GM21447 (cell line): ENCODE measurements around the gene PSIP1.
"Not testable (repeated sequence)": the region's sequence is repeated elsewhere in the genome, so short reads cannot be mapped to it uniquely, and the experiment has no call there.

ENCODE experiments used
- ATAC-seq: cut with Tn5 transposase; IDR thresholded peaks from one replicate; pipeline ENCODE4 v1.9.1; 2021; ENCODE audit not compliant: unreplicated experiment

Gene PSIP1

DNA sequence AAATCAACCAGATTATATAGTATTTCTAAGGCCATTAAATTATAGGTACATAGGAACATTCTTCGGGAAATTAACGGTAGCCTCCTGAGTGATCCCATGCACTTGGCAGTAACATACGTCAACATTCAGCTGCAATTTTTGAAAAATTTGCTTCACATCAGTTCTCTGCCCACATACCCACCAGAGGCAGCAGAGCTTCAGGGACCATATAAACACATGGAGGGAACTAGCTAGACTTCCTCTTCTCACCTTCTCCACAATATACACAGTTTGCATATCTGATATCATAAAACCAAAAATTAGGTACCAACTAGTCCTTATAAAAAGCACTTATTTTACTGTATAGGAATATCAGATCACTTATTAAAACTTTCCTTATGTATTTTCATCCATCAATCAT, 4.8 kb downstream of the PSIP1 start:
- no peak for ATAC-seq

DNA sequence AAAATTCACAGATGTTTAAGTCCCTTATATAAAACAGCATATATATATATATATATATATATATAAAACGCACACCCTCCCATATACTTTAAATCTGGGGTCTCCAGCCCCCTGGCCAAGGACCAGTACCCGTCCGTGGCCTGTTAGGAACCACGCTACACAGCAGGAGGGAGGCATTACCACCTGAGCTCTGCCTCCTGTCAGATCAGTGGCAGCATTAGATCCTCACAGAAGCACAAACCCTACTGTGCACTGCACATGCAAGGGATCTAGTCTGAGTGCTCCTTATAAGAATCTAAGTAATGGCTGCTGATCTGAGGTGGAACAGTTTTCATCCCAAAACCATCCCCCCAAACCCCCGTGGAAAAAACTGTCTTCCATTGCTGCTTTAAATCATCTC, 9.0 kb downstream of the PSIP1 start:
- ATAC-seq, result no peak

- no peak for ATAC-seq
Measured at GRCh38 chr9:15501179-15501578, 9.6 kb downstream of the PSIP1 start.

DNA sequence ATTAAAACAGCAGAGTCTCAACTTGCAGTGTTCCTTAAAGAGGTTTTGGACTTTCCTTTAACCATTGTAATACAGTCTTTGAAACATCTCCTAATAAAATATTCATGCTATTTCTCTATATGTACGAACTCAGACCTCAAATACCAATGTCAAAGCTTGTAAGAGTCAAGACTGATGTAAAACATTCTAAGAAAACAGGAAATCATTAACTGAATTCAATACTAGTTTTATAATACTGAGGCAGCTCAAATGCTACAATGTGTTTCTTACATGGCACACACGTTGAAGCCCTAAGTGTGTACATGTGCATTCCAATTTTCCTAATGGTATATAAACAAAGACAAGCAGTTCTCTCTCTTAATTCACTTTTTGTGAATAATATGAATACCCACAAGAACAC, 11.6 kb downstream of the PSIP1 start:
- no peak for ATAC-seq

DNA sequence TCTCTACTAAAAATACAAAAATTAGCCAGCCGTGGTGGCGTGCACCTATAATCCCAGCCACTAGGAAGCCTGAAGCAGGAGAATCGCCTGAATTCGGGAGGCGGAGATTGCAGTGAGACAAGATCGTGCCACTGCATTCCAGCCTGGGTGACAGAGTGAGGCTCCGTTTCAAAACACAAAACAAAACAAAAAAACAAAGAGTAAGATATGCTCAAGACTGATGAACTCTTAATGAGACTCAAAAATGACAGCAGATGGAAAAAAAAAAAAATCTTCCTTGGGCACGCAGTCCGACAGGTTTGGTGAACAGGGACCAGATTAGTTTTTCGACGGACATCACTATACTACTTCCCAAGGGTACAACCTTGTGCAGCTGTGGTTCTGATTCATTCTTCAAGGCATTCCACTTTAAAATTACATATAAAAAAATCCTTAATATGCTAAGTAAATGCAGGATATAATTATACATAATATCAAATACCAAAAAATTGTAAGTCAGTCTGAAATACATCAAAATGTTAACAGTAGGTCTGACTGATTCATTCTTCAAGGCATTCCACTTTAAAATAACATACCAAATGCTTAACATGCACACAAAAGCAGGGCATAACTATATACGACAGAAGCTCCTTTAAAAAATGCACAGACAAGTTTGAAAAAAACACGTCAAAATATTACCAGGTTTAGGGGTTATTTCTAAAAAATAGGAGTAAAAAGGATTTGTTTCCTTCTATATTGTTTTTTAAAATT, 12.3 kb downstream of the PSIP1 start:
- no peak for ATAC-seq

GRCh38 chr9:15492485-15493150, 18.2 kb downstream of the PSIP1 start:
- no peak for ATAC-seq

- no peak for ATAC-seq
Measured at GRCh38 chr9:15491950-15492349, 18.8 kb downstream of the PSIP1 start.

DNA sequence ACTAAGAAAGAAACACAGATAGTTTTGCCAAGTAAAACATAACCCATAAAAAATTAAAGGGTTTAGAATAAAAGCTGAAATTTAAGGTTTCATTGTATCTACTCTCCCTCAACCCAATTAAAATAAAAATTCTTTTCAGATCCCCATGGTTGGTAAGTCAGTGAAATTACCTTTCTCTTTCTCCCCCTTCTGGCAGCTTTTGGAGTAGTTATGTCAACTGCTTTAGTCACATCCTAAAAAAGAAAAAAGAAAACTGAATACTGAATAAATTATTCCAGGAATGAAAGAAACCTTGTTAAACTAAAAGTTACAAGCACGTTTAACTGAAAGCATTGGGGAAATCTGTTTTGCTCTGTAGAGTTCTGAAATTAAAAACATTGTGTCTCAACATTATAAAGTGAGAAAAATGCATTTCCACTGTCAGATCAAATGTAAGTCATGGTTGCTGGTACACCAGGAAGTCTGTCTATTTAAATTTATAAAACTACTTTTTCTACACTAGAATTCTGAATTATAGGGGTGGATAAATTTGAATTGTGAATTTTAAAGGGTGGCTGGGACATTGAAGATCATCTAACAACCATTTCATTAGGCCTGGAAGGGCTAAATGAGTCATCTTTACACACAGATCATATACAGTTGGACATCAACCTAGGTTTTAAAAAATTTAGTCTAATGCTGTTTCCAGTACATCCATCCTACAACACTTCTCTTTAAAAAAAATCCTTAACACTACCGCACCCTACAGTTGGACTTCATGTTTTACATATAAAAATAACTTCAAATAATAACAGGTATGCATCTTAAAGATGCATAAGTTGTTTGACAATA, 24.7 kb downstream of the PSIP1 start:
- no peak for ATAC-seq

GRCh38 chr9:15484802-15485201, 26.0 kb downstream of the PSIP1 start:
- peak; percentile 46 for ATAC-seq

GRCh38 chr9:15482146-15482545, 28.6 kb downstream of the PSIP1 start:
- ATAC-seq, result no peak

GRCh38 chr9:15480028-15480427, 30.7 kb downstream of the PSIP1 start:
- ATAC-seq, result no peak

GRCh38 chr9:15475923-15476536, 34.7 kb downstream of the PSIP1 start:
- no peak for ATAC-seq

DNA sequence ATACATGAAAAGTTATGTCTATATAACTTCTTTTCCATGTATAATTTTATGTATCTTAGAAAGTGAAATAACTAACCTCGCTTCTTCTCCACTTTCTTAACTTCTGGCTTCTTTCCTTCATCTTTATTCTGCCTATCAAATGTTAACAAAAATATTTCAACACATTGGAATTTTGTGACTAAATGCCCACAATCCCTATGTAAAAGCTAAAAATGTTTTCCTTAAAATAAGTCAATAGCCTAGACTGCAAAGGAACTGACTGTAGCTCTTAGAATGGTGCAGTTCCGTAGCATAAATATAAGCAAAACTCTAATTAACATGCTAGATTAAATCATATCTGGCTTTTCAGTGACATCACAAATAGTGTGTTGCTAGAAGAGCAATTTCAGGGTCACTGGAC, 40.9 kb downstream of the PSIP1 start:
- ATAC-seq, result no peak

DNA sequence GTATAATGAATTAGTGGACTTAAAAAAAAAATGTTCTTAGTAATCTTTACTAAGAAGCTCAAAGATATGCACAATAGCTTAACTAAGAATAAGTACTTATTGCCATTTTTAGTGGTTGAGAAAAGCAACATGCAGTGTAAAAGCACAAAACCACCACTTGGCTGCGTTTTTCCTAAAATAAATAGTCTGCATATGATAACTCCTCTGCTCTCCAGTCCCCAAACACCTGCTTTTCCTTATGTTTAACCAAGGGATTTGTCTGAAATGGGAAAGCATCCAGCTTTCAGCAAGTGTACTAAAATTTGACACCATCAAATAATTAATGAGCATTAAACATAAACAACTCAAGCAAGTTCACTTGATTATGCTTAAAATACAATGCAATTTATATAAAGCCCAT, 41.4 kb downstream of the PSIP1 start:
- ATAC-seq, result no peak

- ATAC-seq, result no peak
Measured at GRCh38 chr9:15468145-15468544, 42.6 kb downstream of the PSIP1 start.

- ATAC-seq, result no peak
Measured at GRCh38 chr9:15461601-15462000, 49.2 kb downstream of the PSIP1 start.

DNA sequence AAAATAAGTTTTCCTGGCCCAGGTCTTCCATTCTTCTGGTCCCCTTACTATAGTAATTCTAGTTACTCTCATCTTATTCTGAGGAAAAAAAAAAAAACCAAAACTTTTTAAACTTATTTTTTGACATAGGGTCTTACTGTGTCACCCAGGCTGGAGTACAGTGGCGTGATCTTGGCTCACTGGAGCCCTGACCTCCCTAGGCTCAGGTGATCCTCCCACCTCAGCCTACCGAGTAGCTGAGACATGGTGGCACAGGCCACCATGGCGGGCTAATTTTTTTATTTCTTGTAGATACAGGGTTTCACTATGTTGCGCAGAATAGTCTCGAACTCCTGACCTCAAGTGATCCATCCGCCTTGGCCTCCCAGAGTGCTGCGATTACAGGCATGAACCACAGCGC, 49.7 kb downstream of the PSIP1 start:
- no peak for ATAC-seq

DNA sequence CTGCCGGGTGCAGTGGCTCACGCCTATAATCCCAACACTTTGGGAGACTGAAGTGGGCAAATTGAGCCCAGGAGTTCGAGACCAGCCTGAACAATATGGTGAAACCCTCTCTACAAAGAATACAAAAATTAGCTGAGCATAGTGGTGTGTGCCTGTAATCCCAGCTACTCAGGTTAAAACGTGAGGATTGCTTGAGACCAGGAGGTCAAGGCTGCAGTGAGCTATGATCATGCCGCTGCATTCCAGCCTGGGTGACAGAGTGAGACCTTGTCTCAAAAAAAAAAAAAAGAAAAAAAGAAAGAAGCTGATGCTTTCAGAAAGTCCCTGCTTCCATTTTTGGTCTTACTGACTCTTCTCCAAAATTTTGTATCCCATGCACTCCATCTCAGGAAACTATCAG, 56.8 kb downstream of the PSIP1 start:
- no peak for ATAC-seq

DNA sequence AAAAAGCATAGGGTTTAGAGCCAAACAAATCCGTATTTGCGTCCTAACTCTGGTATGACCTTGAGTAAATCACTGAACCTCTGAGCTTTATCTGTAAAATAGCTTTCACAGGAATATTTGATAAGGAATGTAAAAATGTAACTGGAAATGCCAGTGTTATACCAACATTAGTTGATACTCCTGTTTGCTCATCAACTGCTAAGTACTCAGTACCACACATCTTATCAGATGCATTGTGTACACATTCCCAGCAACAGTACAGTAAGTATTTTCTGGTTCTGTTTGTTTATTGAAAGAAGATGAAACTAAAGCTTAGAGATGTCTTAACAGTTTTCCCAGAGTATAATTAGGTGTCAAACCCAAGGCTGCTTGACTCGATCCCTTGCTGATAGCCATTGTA, 66.6 kb downstream of the PSIP1 start:
- no peak for ATAC-seq

DNA sequence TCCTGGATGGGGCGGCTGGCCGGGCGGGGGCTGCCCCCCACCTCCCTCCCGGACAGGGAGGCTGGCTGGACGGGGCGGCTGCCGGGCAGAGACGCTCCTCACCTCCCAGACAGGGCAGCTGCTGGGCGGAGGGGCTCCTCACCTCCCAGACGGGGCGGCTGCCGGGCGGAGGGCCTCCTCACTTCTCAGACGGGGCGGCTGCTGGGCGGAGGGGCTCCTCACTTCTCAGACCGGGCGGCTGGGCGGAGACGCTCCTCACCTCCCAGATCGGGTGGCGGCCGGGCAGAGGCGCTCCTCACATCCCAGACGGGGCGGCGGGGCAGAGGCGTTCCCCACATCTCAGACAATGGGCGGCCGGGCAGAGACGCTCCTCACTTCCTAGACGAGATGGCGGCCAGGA, 68.5 kb downstream of the PSIP1 start:
- not testable (repeated sequence) for ATAC-seq

DNA sequence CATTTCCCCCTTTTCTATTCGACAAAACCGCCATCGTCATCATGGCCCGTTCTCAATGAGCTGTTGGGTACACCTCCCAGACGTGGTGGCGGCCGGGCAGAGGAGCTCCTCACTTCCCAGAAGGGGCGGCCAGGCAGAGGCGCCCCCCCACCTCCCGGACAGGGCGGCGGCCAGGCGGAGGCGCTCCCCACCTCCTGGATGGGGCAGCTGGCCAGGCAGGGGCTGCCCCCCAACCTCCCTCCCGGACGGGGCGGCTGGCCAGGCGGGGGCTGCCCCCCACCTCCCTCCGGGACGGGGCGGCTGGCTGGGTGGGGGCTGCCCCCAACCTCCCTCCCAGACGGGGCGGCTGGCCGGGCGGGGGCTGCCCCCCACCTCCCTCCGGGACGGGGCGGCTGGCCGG, 68.9 kb downstream of the PSIP1 start:
- not testable (repeated sequence) for ATAC-seq
